HG03565 (cell line): ENCODE data around the gene CDKN2AIPNL.
"Not testable (repeated sequence)": the region's sequence is repeated elsewhere in the genome, so short reads cannot be mapped to it uniquely, and the experiment has no call there.

Experiments used
- ATAC-seq: cut with Tn5 transposase; IDR thresholded peaks from one replicate; pipeline ENCODE4 v1.9.1; 2021; ENCODE audit warnings: mild to moderate bottlenecking, moderate library complexity; ENCODE audit not compliant: unreplicated experiment

Gene CDKN2AIPNL

DNA sequence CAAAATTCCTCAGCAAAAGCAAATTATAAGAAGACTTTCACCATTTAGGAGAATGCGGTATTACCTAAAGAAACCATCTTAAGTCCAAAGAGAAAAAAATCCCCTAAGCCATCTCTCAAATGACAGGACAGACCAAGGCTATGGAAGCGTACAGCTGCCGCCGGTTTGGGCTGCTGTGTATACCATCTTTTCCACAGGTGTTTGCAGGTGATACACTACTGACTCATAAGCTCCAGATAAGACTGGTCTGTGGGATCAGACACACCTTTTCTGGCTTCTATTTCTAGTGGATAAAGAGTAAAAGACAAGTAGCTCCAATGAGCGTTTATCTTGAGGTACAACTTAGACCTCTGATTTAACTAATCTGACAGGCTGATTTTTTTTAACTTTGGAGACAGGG lies 7.7 kb downstream of the CDKN2AIPNL start:
- ATAC-seq, result no peak

DNA sequence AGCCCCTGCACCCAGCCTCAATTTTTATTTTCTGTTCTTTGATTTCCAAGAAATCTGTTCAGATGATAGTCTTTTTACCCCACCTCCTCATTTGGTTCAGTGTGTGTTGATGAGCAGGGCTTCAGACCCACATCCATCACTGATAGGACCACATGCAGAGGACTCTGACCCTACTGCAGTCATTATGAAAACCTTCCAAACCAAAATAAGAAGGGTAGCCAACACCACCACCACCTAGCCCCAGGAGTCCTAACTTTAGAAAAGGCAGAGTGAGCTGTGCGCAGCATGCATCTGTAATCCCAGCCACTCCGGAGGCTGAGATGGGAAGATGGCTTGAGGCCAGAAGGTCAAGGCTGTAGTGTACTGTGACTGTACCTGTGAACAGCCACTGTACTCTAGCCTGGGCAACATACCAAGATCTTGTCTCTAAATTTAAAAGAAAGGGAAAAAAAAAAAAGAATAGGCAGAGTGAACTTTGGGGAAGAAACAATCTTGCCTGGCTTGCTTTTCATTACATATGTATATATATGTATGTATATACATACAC lies 13.0 kb downstream of the CDKN2AIPNL start:
- no peak for ATAC-seq

DNA sequence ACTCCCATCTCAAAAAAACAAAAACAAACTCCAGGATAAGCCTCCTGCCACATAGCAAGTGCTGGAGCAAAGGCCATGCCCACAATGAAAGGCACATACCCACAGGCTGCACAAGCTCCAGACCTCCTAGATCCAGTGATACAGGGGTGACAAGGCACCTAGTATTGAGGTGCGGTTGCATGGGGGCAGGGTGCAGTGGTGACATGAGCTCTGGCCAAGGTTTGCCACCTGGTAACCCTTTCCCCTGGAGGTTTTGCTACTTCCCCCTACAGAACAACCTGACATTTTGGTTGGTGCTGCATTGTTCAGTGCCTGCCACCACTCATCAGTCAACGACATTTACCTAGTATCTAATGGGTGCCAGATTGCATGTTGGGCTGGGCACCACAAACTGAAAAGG lies 14.5 kb downstream of the CDKN2AIPNL start:
- no peak for ATAC-seq

DNA sequence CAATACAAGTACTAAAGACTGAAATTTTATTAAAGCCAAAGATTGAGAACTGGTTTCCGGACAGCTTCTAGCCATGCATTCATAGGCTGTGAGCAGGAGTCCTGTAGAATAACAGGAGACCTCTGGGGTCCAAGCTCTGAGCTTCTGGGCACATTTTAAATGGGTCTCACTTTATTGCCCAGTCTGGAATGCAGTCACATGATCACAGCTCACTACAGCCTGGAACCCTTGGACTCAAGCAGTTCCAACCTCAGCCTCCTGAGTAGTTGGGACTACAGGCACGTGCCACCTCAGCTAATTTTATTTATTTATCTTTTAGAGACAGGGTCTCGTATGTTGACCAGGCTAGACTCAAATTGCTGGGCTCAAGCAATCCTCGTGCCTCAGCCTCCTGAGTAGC lies 15.4 kb downstream of the CDKN2AIPNL start:
- ATAC-seq, result no peak

DNA sequence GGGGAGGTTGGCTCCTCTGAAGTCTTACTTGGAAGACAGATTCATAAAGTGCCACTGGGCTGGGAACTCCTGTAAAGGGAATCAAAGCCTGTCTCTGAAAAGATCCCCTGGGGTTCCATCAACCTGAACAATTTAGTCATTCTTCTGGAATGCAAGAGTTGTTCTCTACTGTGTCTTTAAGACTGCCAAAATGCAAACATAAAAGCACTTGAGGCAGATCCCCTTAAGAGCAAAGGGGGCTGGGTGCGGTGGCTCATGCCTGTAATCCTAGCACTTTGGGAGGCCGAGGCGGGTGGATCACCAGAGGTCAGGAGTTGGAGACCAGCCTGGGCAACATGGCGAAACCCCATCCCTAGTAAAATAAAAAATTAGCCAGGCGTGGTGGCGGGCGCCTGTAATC lies 16.7 kb downstream of the CDKN2AIPNL start:
- ATAC-seq, result no peak

DNA sequence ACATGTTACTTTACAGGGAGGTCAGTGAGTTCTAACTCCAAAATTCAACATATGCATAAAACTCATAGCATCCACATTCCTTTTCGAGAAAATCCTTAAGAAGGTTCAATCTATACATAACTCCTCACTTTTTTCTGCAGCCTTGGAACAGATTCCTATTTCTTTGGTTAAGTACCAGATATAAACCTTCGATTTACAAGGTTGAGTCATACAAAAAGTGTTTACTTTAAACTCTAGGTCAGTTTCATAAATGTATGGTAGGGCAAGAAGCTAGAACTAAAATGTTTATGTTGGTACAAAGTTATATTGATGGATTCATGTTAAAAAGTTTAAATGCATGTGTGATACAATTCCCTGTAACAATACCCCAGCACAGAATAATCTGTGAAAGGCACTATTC lies 19.4 kb downstream of the CDKN2AIPNL start:
- ATAC-seq, result no peak

DNA sequence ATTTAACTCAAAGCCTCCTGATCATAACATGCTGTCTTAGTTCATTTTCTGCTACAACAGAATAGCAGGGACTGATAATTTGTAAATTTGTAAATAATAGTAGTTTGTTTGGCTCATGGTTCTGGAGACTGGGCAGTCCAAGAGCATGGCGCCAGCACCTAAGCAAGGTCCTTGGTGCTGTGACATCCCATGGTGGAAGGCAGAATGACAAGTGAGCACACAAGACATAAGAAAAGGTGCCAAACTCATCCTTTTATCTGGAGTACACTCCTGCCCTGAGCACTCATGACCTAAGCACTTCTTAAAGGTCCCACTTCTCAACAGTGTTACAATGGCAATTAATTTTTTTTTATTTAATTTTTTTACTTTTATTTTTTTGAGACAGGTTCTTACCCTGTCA lies 24.2 kb downstream of the CDKN2AIPNL start:
- no peak for ATAC-seq

DNA sequence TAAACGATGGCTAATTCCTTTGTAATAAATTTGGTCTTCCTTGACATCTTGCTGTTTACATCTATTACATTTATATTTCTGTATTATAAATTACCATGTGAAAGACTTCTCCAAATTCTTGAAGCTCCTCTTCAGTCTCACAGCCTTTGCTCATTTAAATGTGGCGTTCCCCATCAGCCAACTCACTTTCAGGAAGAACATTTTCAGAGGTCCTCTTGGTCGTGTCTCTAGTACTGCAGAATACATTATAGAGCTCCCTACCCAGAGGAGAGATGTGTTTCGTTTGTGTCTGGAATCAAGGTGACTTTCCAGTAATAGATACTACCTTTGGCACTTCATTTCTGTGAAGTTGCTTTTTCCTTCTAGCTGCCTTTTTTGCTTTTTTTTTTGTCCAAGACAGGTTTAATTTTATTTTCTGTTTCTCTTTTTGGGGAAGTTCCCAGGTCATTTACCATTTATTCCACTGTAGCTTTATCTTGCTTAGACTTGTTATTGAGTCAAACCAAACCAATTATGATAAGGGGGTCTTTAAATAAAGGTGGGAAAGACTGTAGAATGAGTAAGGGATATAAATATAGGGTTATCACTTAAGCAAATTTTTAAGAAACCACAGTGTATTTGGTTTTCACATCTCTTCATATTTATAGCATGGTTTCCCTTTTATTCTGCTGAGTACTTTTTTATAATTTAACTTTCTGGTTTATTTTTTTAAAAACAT lies 27.5 kb downstream of the CDKN2AIPNL start:
- no peak for ATAC-seq

DNA sequence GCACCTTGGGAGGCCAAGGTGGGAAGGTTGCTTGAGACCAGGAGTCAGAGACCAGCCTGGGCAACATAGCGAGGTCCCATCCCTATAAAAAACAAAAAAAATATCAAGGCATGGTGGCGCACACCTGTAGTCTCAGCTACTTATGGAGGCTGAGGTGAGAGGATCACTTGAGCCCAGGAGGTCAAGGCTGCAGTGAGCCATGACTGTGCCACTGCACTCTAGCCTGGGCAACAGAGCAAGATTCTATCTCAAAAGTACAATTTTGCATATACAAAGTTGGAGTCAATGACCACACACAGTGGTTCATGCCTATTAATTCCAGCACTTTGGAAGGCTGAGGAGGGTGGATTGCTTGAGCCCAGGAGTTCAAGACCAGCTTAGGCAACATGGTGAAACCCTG lies 29.5 kb downstream of the CDKN2AIPNL start:
- ATAC-seq, result not testable (repeated sequence)

DNA sequence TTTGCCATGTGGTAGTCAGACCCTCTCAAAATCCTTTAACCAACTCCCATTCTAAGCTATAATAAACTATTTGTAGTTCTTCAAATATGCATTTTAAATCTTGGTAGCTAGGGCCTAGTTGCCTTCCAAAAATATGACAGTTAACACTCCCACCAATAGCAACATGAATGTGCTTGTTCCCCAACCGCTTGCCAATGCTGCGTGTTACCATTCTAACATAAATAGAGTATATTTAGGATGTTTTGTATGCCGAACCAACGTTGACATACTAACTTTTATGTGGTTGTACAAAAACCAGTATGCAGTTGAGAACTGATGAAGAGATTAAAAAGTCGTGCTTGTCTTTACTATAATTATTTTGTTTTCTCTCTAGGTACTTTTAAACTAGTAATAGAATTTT lies 31.3 kb downstream of the CDKN2AIPNL start:
- no peak for ATAC-seq

DNA sequence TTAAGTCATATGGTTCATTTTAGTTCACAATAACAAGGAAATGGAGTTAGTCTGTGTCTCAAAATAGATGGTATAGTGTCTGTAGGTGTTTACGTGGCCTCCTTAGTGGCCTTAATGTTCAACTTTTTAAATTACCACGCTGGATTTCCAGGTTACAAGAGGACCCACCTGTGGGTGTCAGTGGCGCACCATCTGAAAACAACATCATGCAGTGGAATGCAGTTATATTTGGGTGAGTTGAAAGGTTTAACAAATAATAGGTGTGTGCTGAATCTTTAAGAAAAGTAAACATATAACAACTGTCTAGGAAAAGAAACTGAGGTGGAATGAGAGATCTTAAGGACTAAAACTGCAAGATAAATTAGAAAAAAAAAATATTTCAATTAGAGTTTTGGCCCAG lies 37.4 kb downstream of the CDKN2AIPNL start:
- no peak for ATAC-seq

DNA sequence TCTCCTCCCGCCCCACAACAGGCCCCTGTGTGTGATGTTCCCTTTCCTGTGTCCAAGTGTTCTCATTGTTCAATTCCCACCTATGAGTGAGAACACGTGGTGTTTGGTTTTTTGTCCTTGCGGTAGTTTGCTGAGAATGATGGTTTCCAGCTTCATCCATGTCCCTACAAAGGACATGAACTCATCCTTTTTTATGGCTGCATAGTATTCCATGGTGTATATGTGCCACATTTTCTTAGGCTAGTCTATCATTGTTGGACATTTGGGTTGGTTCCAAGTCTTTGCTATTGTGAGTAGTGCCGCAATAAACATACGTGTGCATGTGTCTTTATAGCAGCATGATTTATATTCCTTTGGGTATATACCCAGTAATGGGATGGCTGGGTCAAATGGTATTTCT lies 38.0 kb downstream of the CDKN2AIPNL start:
- not testable (repeated sequence) for ATAC-seq

DNA sequence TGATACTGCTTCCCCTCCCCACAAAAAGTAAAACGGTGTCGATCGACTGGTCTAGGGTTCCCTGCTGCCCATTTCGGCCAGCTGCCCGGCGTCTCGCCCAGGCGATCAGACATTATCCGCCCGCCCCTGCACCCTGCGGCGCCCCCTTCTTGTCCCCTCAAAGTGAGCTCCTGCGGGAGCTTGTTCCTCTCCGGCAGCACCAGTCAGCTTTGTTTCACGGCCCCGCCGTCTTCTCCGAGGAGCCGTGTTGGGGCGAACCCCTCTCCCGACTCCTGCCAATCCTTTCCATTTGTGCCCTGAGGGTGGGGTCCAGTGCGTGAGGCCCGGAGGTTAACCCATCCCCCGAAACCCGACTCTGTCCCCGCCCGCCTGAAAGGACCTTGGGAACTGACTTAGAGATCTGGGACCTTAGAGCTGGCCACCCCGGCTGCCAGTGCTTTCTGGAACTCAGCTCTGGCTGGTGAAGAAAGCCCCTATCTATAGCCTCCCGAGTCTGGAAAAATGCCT lies 39.8 kb downstream of the CDKN2AIPNL start:
- no peak for ATAC-seq

DNA sequence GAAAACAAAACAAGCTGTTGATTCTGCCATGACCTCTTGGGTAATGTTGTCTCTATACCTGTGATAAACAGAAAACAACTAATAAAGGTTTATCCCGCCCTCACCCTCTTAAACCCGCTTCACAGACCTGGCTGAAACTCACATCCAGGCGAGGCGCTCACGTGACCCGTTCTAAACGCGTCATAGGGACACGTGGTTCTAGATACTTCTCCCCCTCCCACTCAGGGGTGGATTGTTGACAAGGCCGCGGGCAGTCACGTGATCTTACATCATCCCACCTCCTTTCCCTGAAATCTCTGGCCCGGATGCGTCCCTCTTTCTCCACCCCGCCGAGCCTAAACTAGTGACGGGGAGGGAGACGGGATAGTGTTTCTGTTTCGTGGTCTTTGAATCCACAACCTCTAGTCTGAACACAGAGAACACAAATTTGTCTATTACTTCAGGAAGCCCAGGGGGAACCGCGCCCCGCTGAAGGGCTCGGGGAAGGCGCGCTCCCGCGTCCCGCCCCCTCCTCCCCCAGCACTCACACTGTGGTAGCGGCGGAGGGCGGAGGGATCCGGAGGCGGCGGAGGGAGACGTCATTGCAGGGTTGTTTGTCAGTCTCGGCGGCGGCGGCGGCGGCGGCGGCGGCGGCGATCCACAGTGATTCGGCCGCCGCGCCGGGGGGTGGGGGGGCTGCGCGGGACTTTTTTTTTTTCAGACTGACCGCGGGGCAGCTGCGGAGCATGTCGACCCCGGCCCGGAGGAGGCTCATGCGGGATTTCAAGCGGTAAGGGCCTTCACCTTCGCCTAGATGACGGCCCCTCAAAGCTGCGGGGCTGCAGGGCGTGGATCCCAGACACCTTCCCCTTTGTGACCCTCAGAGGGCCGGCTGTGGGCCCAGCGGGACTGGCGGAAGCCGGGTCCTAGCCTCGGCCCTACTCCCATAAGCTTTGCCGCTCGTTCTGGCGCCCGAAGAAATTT lies 40.5 kb downstream of the CDKN2AIPNL start, which contains the start of gene UBE2B:
Gene UBE2B, plus strand, starts transcription at position 699 of the 963 bp plus-strand sequence. Its CDS starts 27 bp downstream, at position 726.
- ATAC-seq, result peak; percentile 64

DNA sequence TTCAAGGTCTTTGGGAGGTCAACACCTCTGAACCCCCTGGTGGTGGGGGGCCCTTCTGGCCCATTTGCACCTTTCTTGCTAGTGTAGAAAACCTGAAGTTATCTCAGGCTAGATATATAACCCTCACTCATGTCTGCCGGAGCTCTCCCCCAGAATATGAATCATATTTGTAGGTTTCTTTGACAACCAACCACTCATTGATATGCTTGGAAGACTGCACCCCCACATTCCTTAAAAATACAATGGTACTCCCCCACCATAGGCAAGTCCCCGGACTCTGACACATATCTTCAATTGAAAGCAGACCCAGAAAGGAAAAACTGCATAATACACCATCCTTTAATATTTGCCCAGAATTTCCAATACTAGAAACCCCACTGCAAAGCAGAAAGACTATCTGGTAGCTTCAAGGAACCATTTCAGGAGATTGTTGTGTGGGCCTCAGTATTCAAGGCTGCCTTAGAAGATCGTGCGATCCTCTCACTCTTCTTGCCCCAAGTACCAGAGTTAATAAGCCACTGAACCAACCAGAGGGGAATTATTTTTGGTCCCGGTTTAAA lies 41.3 kb downstream of the CDKN2AIPNL start:
- peak; percentile 1 for ATAC-seq

DNA sequence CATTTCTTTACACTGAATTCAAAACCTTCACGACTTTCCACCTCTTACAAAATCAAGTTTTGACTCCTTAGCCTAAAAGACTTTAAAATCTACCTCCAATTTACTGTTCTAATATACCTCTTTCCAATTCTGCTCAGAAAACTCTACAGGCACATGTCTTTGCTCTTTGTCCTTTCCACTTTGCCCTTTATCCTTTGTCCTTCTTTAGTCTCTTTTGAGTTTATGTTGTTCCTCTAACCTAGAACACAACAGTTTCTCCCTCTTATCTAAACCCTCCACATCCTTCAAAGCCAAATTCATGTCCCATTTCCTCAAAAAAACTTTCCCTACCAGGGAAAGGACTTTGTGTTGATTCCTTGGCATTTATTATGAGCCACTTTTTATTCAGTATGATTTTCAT lies 46.1 kb downstream of the CDKN2AIPNL start:
- no peak for ATAC-seq

DNA sequence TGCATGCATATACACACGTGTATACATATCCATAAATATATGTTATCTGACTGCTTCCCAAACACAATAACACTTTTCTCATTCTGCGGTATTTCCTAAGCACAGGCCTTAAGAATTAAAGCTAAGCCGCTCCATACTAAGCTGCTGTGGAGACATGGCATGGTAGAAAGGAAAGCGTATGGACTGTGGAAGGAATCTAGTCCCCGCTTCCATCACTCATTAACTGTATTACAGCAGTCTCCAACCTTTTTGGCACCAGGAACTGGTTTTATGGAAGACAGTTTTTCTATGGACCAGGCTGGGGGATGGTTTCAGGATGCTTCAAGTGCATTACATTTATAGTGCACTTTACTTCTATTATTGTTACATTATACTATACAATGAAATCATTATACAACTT lies 56.0 kb downstream of the CDKN2AIPNL start:
- ATAC-seq, result no peak
